ENCODE measurements around the gene RBM22. TPM values are rescaled to one million over a fixed set of nuclear protein-coding genes. Genes with fewer than 3 reads are reported as not detected.

The RBM22 gene
- polyA plus RNA-seq, 2 of the 4 experiments (the other 2 are of a cell fraction): 42.2 to 75.7 TPM

- 85% methylated on average over 12 of the region's 12 CpGs for WGBS (ENCODE audit: missing lambda C conversion rate)
- Histone ChIP-seq H3K4me1 (peaks cover 70% of the 10 kb centered on the region), H3K9me3 (no peaks in the 10 kb centered on the region), H3K4me3 (peak overlapping the region; percentile 54), H3K4me2 (peak overlapping the region; percentile 93), H3K27ac (peak overlapping the region; percentile 95 to 96)
- POLR2A ChIA-PET: interaction anchor here (0.6 to 1.4 kb wide), 3 partner anchors 10 to 13 kb away, joined by 4 to 12 read pairs (median 4); no protein-coding TSS in a partner anchor
- FAIRE-seq: no peak
- no peak for ATAC-seq
- no peak for DNase-seq (ENCODE audit: low read depth in 1 of 2, low spot score in 1 of 2)
- no peak for TF ChIP-seq FOSB (CRISPR knock-in tag; IDR thresholded peaks at IDR 0.05)
- TF ChIP-seq USF2 (IDR thresholded peaks at IDR 0.05): 0 out of 2 replicates have a peak, but pooled peaks have one; percentile 2
- no peak for TF ChIP-seq ZSCAN20 (CRISPR knock-in tag; IDR thresholded peaks at IDR 0.05)
- CTCF ChIA-PET: interaction anchor here (1.1 to 10.6 kb wide), 7 partner anchors 11 to 193 kb away, joined by 3 to 143 read pairs (median 6); partner anchors contain the start of genes MYOZ3 and SMIM3
These were observed 57.7 kb downstream of the RBM22 start for GRCh38 chr5:150642991-150643710.

- Histone ChIP-seq H3K4me2 (peak overlapping the region; percentile 93), H3K9me3 (no peaks in the 10 kb centered on the region), H3K4me1 (peaks cover 76% of the 10 kb centered on the region), H3K27ac (peak overlapping the region; percentile 95 to 96), H3K4me3 (peak overlapping the region; percentile 54)
- ATAC-seq: peak; percentile 15 to 38; a peak in 4 of 6 replicates
- ChIA-PET CTCF (interaction anchor here (0.7 to 10.6 kb wide), 8 partner anchors 10 to 192 kb away, joined by 3 to 143 read pairs (median 5); partner anchors contain the start of genes MYOZ3 and SMIM3), POLR2A (interaction anchor here (0.6 to 3.0 kb wide), 3 partner anchors 11 to 58 kb away, joined by 4 to 13 read pairs (median 12); partner anchors contain the start of gene RBM22)
- peak; percentile 83 to 87 for DNase-seq (ENCODE audit: low read depth in 1 of 2, low spot score in 1 of 2)
- 0% methylated on average over 5 of the region's 5 CpGs for WGBS (ENCODE audit: missing lambda C conversion rate)
- no peak for FAIRE-seq
- TF ChIP-seq SMC3 (IDR thresholded peaks at IDR 0.05) (no peak; the same call in 2 of the 3 replicates), HOXB13 (CRISPR knock-in tag; IDR thresholded peaks at IDR 0.05; ENCODE audit: low read depth) (0 out of 2 replicates have a peak, but pooled peaks have one; percentile 35), FOSL2 (IDR thresholded peaks at IDR 0.05) (peak; percentile 47), FOSL2 (CRISPR knock-in tag; IDR thresholded peaks at IDR 0.05) (peak; percentile 56), JUN (IDR thresholded peaks at IDR 0.05) (peak; percentile 80 to 86; a peak in 4 of 5 replicates), RAD21 (conservative IDR thresholded peaks at IDR 0.05 in 1 of 2, IDR thresholded peaks at IDR 0.05 in 1 of 2) (peak in 1 of 2 experiments; percentile 37; a peak in 2 of 5 replicates), PBX3 (IDR thresholded peaks at IDR 0.05) (no peak; the same call in 1 of the 2 replicates), BCL3 (IDR thresholded peaks at IDR 0.05) (peak; percentile 49; the same call in 1 of the 3 replicates), USF2 (IDR thresholded peaks at IDR 0.05) (no peak), KDM5A (IDR thresholded peaks at IDR 0.05) (no peak), EP300 (IDR thresholded peaks at IDR 0.05) (peak; percentile 53 to 75; a peak in 3 of 5 replicates), GATA3 (IDR thresholded peaks at IDR 0.05; ENCODE audit: borderline replicate concordance) (peak; percentile 92; the same call in 1 of the 2 replicates), ATOH8 (CRISPR knock-in tag; IDR thresholded peaks at IDR 0.05; ENCODE audit: low read depth) (0 out of 2 replicates have a peak, but pooled peaks have one; percentile 34), CEBPB (IDR thresholded peaks at IDR 0.05) (peak in 1 of 2 experiments; percentile 46; a peak in 1 of 4 replicates), MAX (IDR thresholded peaks at IDR 0.05) (peak; percentile 78), JUNB (IDR thresholded peaks at IDR 0.05) (peak; percentile 56; the same call in 1 of the 2 replicates), CHD4 (IDR thresholded peaks at IDR 0.05; ENCODE audit: borderline replicate concordance) (no peak)
These were observed 58.3 kb downstream of the RBM22 start for GRCh38 chr5:150642567-150642927.
